Keratinocyte (primary cell): ENCODE data around the gene CTAGE8.
"Not testable (repeated sequence)": the region's sequence is repeated elsewhere in the genome, so short reads cannot be mapped to it uniquely, and the experiment has no call there.

Experiments
- CTCF ChIP-seq, 3 experiments: IDR thresholded peaks in 1 of 3; conservative IDR thresholded peaks in 1 of 3; optimal IDR thresholded peaks in 1 of 3; 2 replicates in 2 of 3; 3 replicates in 1 of 3; pipeline versions ENCODE3 to v1.5.1; 2011; ENCODE audit warnings: low read length in 3 of 3, mild to moderate bottlenecking in 3 of 3, moderate library complexity in 2 of 3, control low read depth in 1 of 3, inconsistent platforms in 1 of 3; ENCODE audit not compliant: insufficient read depth in 2 of 3; ENCODE audit errors: extremely low read depth in 1 of 3
- EZH2 ChIP-seq: IDR thresholded peaks from one replicate; pipeline ENCODE4 v1.6.1; 2012; ENCODE audit warnings: inconsistent platforms, mild to moderate bottlenecking, low read length, moderate library complexity

DNA sequence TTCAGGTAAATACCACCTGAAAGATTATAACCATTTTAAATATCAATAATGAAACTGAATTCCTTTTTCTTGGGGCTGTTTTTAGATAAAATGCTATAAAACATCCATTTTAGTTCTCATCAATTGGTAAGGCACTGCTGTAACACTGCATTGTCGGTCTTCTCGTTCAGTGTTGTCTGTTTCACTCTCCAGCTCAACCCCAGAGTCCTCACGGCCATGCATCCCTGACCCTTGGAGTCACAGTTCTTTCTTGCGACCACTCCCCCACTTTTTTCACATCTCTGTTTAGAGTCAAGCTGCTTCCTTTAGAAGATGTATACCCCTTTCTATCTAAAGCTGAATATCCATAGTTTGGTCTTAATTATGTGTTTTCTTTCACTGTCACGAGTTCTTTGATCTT, 22.1 kb downstream of the CTAGE8 start:
- not testable (repeated sequence) for TF ChIP-seq CTCF (optimal IDR thresholded peaks at IDR 0.05 in 1 of 3, IDR thresholded peaks at IDR 0.05 in 1 of 3, conservative IDR thresholded peaks at IDR 0.05 in 1 of 3; ENCODE audit: extremely low read depth in 1 of 3, insufficient read depth in 2 of 3, low read length in 3 of 3); EZH2
